Mucosa of descending colon (tissue), 3 donors: ENCODE data around the gene CHN2. TPM values are rescaled to one million over a fixed set of nuclear protein-coding genes. Genes with fewer than 3 reads are reported as not detected.

ENCODE experiments used
- ATAC-seq: fragments of 200-7000 bp; cut with Tn5 transposase; one replicate; pipeline ENCODE4 v1.9.1; 2020; ENCODE audit warnings: mild to moderate bottlenecking, moderate library complexity
- DNase-seq, 3 donors: peaks; one replicate each; pipeline ENCODE4 v3.0.0-alpha.2; 2020
- H3K36me3 ChIP-seq: fragments of 200-600 bp; one replicate; pipeline ENCODE4 v1.8.0; 2021; ENCODE audit warnings: low read depth, mild to moderate bottlenecking
- H3K4me1 ChIP-seq: fragments of 200-600 bp; one replicate; pipeline ENCODE4 v1.8.0; 2021; ENCODE audit warnings: low read depth, mild to moderate bottlenecking
- H3K4me3 ChIP-seq: fragments of 200-600 bp; one replicate; pipeline ENCODE4 v1.8.0; 2021; ENCODE audit warnings: mild to moderate bottlenecking
- H3K9me3 ChIP-seq: fragments of 200-600 bp; one replicate; pipeline ENCODE4 v1.8.0; 2021; ENCODE audit warnings: mild to moderate bottlenecking
- intact Hi-C, 2 donors: fragments of 100-400 bp; cut with DNase I in 1 of 2; cut with micrococcal nuclease in 1 of 2; formaldehyde crosslinking; loops; one replicate each; pipeline versions ENCODE4 v1.11.0 to v1.11.1; 2022; cut with DNase I, micrococcal nuclease
- total RNA-seq, 3 donors: library from RNA; stranded (reverse); fragmentation: NEBNext Ultra II Directional in 2 of 3; extraction: Animal tissue kit (Norgen Biotek cat#: 25700) in 2 of 3; gene quantifications; one replicate each; pipeline versions ENCODE4 v1.2.1 to v1.2.4, GENCODE V29; 2021 to 2023
- TF ChIP-seq, protein P1 (sequence below): fragments of 200-600 bp; IDR thresholded peaks from one replicate; pipeline ENCODE4 v1.8.0; 2022; ENCODE audit warnings: antibody characterized with exemption, mild to moderate bottlenecking
- donor health status: DM: no; HTN: no; CAD: no; lungs with moderate emphysema.
- donor health status: DM: no; HTN: no; CAD: no.
- donor health status: DM: no; HTN: yes; CAD: no.

Gene CHN2
- total RNA-seq, 3 donors from 2014 or later = 18.7 to 41.5 (median 27.6) TPM

DNA sequence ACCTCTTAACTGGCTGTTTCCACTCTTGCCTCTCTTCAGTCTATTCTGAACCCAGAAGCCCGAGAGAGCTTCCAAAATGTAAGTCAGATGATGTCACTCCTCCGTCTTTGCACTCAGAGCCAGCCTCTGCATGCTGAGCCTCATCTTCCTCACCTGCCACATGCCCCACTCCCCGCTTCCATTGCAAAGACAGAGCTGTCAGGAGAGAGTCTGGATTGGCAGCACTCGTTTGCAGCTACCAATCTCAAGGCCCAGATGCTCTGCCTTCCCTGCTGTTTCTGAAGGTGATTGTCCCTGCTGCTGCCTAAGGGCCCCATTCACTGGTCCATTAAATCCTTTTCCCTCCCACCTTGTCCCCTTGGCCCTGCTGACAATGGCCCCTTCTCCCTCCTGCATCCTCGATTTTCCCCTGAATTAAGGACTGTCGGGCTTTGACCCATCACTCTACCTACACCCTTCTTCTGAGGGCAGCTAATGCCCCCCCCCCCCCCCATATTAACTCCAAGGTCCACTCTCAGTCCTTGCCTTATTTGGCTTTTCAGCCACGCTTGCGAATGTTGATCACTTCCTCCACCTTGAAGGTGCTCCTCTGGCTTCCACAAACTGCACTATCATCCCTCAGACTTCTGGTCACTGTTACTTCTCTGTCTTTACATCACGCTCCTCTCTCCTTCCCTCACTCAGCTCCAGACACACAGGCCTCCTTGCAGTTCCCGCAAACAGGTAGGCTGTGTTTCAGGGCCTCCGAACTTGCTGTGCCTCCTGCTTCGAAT is 98.5 kb downstream of the CHN2 start:
- no peak overlapping the region for H3K4me3 ChIP-seq
- intact Hi-C loops = no loop called here
- no peaks in the 10 kb centered on the region for H3K36me3 ChIP-seq
- DNase-seq (no peak), ATAC-seq (no peak)
- no peaks in the 10 kb centered on the region for H3K9me3 ChIP-seq
- H3K4me1 ChIP-seq = peaks cover 10% of the 10 kb centered on the region
- TF ChIP-seq, protein P1, sequence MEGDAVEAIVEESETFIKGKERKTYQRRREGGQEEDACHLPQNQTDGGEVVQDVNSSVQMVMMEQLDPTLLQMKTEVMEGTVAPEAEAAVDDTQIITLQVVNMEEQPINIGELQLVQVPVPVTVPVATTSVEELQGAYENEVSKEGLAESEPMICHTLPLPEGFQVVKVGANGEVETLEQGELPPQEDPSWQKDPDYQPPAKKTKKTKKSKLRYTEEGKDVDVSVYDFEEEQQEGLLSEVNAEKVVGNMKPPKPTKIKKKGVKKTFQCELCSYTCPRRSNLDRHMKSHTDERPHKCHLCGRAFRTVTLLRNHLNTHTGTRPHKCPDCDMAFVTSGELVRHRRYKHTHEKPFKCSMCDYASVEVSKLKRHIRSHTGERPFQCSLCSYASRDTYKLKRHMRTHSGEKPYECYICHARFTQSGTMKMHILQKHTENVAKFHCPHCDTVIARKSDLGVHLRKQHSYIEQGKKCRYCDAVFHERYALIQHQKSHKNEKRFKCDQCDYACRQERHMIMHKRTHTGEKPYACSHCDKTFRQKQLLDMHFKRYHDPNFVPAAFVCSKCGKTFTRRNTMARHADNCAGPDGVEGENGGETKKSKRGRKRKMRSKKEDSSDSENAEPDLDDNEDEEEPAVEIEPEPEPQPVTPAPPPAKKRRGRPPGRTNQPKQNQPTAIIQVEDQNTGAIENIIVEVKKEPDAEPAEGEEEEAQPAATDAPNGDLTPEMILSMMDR = no peak

GRCh38 chr7:29296421-29296820 is 101.8 kb downstream of the CHN2 start:
- DNase-seq (no peak), ATAC-seq (no peak)
- intact Hi-C loops = no loop called here
- H3K4me1 ChIP-seq = peaks cover 9% of the 10 kb centered on the region
- no peaks in the 10 kb centered on the region for H3K36me3 ChIP-seq
- H3K4me3 ChIP-seq = no peak overlapping the region
- H3K9me3 ChIP-seq = no peaks in the 10 kb centered on the region
- TF ChIP-seq, protein P1 = no peak

DNA sequence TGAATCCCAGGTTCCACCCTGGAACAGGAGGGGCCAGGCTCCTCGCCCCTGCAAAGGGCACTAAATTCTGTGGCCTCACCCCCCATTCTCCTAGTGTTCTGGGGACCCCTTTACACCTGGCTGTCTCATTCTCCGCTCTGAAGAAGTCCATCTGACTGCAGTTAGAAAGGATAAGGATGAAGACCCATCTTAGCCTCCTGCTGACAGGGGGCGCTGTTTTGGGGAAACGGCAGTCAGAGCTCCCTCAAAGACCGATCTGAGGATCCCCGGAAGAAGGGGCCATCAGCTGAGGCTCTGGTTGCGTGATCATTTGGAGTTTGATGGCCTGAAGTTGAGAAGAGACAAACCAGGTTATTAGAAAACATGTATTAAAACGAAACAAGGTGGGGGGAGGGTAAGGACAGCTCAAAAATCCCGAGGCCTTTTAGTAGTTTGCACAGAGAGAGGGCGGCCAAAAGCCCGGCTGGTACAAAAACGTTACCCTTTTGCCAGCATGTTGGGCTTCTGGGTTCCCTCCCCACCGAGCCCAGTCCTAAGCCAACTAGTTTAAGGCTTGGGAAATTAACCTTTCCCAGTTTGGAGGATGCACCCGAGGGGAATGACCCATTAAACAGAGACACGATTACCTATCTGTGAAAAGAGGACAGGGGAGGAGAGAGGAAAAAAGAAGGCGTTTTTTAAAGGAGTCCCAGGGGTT is 102.8 kb downstream of the CHN2 start:
- TF ChIP-seq, protein P1 = no peak
- H3K9me3 ChIP-seq = no peaks in the 10 kb centered on the region
- no peak for ATAC-seq
- no peaks in the 10 kb centered on the region for H3K4me1 ChIP-seq
- intact Hi-C loops = no loop called here
- DNase-seq = no peak
- no peaks in the 10 kb centered on the region for H3K36me3 ChIP-seq
- no peak overlapping the region for H3K4me3 ChIP-seq

GRCh38 chr7:29299086-29299485 is 104.5 kb downstream of the CHN2 start:
- intact Hi-C loops = no loop called here
- DNase-seq (no peak), ATAC-seq (no peak)
- no peaks in the 10 kb centered on the region for H3K9me3 ChIP-seq
- H3K4me1 ChIP-seq = no peaks in the 10 kb centered on the region
- TF ChIP-seq, protein P1 = no peak
- no peak overlapping the region for H3K4me3 ChIP-seq
- H3K36me3 ChIP-seq = no peaks in the 10 kb centered on the region

DNA sequence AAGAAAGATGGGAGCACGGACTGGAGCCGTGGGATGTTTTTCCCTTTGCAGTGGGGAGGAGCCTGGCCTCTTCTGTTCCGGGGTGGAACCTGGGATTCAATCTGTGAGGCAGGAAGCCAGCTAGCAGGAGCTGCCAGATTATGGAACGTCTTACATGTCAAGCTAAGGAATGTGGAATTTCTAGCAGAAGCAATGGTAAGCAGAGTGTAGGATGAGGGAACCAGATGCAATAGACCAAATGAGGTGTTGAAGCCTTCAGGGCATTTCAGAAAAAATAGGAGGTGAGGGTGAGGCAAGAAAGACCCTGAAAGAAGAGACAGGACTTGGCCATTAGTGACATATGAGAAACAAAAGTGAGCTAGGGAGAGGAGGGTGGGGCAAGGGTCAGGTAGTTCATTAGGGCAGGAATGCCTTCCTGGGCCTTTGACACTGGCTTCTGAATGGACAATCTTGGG is 105.5 kb downstream of the CHN2 start:
- H3K36me3 ChIP-seq = no peaks in the 10 kb centered on the region
- ATAC-seq (no peak), DNase-seq (no peak)
- H3K4me3 ChIP-seq = no peak overlapping the region
- TF ChIP-seq, protein P1 = no peak
- H3K9me3 ChIP-seq = no peaks in the 10 kb centered on the region
- intact Hi-C loops = no loop called here
- H3K4me1 ChIP-seq = no peaks in the 10 kb centered on the region
